Skeletal muscle cell (primary cell): ENCODE measurements around the gene NDUFS7.

ENCODE experiments used
- DNase-seq: peaks from one replicate; pipeline ENCODE4 v3.0.0-alpha.2; 2010; ENCODE audit warnings: low read depth
- H3K4me3 ChIP-seq: 2 replicates; pipeline ENCODE4 v1.5.1; 2011; ENCODE audit warnings: low read depth, mild to moderate bottlenecking, control low read depth, low read length, moderate library complexity

NDUFS7 gene

DNA sequence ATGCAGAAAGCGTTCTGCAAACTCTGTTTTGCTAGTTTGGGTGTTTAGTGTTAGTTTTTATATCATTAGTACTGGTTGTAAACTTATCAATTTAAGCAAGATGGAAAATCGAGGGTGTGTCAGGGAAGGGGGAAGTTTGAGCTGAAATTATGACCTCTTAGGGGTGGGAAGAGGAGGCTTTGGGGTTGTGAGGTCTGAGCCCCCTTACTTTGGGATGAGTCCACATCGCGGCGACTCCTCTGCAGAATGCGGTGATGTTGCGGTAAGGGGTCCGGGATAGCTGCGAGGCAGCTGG, 743 bp upstream of the NDUFS7 start:
- DNase-seq: no peak
- no peak overlapping the region for H3K4me3 ChIP-seq

DNA sequence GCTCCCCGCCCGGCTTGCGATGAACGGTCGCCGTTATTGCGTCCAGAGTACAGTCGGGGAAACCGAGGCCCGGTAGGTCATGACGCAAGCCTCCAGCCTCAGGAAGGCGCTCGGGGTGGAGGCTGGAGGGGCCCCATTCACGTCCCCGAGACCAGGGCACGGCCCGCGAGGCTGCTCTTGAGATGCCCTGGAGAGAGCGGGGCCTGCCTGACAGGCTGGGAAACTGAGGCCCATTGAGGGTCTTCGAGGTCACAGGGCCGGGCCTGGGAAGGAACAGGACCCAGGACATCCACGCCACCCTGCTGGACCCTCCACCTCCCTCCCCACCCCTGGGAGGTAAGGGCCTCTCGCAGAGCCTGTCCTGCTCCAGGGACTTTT, 367 bp downstream of the NDUFS7 start:
- DNase-seq: no peak

DNA sequence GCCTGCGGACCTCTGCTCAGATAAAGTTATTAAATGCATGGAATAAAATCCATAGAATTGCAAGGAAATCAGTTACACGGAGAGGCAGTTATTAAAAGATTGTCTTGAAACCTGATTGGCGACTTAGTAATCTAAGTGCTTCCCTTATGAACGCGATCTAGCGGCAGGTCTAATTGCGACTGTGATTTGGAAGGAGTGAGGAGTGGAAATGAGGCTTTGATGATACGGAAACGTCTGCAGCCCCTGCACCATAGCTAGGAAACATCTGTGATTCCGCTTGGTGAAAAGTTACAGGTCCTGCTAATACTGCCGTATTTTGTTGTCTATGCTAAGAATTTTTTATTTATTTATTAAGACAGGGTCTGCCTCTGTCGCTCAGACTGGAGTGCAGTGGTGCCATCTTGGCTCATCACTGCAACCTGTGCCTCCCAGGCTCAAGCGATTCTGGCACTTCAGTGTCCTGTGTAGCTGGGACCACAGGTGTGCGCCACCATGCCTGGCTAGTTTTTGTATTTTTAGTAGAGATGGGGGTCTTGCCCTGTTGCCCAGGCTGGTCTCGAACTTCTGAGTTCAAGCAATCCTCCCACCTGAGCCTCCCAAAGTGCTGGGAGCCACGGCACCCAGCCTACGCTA, 887 bp downstream of the NDUFS7 start:
- DNase-seq: no peak
- H3K4me3 ChIP-seq: peak overlapping the region; percentile 78

More for the DNA sequence above, 367 bp downstream of the NDUFS7 start:
- H3K4me3 ChIP-seq: peak overlapping the region; percentile 78

DNA sequence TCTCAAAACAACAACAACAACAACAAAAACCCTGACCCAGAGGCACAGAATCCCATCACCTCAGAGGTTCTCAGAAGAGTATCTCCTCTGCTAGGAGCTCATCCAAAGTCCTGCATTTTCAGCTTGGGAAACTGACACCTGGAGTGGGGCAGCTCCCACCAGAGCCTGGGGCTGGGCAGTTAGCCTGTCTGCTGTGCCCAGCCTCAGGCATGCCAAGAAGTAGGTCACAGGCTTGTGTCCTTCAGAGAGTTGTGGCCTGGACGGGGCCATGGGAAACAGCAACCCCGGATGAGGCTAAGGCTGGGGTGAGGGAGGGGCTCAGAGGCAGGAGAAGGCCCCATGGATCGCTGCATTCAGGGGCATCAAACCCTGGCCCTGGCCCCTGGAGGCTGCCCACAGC, 2.1 kb downstream of the NDUFS7 start:
- H3K4me3 ChIP-seq: no peak overlapping the region
- DNase-seq: no peak

DNA sequence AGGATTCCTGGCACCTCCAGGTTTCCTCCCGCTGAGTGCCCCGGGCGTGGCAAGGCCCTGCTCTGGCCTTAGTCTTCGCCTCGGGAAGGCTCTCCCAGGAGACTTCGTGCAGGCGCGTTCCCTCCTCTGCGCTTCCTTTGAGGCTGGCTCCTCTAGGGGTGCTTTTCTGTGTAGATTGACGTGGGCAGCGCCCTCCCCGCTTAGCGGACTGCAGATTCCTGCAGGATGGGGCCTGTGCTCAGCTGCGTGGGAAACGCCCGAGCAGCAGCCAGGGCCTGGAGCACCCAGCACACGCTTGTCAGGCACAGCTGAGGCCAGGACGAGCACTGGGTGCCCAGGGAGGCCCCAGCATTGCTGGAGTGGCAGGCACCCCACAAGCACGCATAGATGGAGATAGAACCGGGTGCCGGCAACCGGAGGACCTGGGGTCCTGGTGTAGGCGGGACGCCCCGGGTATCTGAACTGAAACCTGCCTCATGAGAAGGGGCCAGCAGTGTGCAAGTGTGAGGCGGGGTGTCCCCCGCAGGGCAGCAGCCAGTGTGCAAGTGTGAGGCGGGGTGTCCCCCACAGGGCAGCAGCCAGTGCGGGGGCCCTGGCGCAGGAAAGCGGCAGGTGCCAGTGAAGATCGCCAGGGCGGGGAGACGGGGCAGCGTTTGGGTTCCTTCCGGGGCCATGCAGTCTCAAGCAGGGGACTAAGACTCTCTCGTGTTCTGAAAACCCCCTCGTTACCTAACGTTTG, 3.4 kb downstream of the NDUFS7 start:
- no peak overlapping the region for H3K4me3 ChIP-seq
- no peak for DNase-seq

DNA sequence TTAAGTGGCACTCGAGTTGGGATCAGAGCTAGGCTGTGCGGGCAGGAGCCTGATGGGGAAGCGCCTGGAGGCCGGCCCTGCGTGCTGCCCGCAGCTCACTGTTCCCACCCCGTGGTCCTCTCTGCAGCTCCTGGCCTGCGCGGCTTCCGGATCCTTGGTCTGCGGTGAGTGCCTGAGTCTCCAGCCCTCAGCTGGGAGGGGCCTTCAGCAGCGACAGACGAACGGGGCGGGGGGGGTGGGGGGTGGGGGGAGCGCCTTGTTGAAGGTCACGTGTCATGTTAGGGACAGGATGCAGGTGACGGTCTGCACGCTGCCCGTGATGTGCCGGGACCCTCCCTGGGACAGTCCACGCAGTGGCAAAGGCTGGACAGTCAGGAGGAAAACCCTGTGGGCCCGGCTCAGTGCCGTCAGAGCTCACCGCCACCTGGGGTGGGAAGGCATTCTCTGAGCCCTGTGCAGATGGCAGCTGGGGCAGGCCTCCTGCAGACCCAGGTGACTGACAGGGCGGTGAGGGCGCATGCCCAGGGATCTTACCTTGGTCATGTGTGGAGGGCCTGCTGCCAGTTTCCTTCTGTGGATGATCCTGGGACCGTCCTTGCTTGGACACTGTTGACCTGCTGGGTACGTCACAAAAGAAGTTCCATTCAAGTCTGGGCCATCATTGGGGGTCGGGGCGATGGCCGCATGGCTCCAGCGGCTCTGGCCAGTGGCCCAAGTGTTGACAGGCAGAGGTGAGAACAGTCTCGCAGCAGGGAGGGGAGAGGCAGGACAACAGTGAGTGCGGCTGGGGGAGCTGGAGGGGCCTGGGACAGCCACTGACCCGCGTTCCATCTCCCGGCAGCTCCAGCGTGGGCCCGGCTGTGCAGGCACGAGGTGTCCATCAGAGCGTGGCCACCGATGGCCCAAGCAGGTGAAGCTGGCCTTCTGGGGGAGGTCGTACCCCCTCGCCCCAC, 4.3 kb downstream of the NDUFS7 start:
- no peak overlapping the region for H3K4me3 ChIP-seq
- no peak for DNase-seq

DNA sequence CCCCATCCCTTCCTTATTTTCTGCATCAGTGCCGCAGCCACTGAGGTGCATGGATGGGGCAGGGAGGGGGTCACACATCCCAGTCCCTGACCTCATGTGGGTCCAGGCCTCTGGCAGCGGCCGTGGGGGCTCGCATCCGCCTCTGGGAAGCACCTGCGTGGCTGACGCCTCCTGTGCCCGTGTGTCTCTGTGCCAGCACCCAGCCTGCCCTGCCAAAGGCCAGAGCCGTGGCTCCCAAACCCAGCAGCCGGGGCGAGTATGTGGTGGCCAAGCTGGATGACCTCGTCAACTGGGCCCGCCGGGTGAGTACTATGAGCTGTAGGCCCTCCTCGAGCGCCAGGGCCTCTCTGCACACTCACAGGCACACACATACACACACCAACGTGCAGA, 4.9 kb downstream of the NDUFS7 start:
- no peak overlapping the region for H3K4me3 ChIP-seq
- DNase-seq: no peak

DNA sequence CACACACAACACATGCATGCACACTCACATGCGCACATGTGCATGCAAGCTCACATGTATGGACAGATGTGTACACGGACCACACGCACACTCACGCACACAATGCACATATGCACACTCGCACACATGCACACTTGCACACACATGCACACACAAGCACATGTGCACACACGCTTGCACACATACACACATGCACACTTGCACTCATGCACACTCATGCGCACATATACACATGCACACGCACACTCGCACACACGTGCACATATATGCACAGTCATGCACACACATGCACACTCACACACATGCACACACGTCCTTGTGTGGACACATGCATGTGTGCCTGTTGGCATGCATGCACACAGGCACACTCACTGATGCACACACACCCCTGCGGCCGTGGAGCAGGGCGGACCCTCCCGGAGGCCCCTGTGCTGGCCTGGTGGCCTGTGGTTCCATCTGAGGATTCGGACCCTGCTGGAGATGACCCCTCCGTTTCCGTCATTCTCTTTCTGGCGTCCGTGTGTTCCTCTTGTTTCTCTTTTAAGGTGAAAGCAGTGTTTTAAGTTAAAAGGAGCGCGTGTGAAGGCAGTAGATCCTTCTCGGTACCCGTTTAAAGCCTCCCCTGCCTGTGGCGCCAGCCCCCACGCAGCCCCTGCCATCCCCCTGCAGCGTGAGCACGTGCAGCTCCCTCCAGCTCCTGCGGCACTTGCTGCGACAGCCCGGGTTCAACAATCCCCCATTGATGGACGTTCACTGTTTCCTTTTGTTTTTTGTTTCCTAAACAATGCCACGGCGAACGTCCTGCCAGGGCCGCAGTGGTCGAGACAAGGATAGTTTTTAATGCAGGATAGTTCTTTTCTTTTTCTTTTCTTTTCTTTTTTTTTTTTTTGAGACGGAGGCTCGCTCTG, 5.6 kb downstream of the NDUFS7 start:
- no peak for DNase-seq

DNA sequence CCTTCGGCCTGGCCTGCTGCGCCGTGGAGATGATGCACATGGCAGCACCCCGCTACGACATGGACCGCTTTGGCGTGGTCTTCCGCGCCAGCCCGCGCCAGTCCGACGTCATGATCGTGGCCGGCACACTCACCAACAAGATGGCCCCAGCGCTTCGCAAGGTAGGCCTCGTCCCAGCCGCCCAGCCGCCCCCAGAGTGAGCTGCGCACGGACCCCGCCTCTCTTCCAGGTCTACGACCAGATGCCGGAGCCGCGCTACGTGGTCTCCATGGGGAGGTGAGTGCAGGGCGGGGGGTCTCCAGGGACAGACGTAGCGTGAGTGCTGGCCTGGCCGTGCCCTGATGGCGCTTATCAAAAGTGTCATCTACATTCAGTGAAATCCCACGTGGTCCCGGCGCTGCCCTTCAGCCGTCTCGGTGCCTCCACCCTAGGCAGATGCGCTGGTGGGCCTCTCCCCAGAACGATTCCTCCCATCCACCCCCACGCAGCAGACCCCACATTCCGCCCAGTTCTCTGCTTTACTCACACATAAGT, 7.2 kb downstream of the NDUFS7 start:
- no peak overlapping the region for H3K4me3 ChIP-seq
- DNase-seq: no peak

More for the DNA sequence above, 5.6 kb downstream of the NDUFS7 start:
- H3K4me3 ChIP-seq: no peak overlapping the region

DNA sequence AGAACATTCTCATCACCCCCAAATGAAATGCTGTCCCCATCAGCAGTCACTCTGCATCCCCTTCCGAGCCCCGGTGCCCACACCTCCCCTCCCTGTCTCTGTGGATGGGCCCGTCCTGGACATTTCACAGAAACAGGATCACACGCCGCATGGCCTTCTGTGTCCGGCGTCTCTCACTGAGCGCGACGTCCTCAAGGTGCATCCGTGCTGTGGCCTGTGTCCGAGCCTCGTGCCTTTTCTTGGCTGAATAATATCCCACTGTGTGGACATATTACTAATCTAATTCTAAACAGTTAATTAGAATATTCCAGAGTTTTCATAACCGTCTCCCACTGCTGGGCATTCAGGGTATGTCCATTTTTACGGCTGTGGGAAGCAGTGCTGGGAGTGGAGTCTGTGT, 8.7 kb downstream of the NDUFS7 start:
- H3K4me3 ChIP-seq: no peak overlapping the region
- no peak for DNase-seq

DNA sequence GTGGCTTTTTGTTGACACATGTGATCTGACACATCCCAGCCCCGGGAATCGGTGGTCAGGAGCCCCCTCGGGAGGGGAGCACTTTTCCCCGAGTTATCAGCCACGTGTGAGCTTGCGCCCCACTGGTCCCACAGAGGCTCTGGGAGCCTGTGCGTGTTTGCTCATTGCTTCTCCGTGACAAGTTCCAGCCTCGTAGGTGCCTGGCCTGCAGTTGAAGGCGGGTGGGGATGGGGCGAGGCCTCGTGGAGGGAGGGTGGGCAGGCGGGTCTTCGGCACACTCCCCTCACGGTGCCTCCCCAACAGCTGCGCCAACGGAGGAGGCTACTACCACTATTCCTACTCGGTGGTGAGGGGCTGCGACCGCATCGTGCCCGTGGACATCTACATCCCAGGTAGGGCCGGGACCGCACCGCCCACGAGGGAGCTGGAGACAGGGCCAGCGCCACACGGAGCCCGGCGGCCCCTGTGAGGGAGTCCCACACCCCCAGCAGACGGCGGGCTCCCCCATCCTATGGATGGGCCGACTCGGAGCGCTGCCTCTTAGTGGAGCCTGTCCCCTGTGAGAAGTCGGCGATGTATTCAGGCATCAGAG, 9.3 kb downstream of the NDUFS7 start:
- DNase-seq: no peak
- no peak overlapping the region for H3K4me3 ChIP-seq

DNA sequence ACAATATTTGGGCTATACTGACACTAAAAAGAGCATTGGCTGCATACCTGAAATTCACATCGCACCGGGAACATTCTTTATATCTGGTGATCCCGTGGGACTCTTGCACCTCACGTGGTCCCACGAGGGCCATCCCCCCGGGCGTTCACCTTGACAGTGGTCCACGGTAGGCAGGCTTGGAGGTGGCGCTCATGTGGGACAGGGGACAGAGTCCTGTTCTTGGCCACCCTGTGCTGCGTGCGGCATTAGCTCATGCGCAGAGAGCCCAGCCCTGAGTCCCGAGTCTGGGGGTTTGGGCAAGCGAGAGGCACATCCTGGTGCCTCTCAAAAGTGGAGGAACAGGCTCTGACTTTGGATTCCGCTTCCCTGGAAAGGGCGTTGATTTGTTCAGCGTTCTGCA, 10.1 kb downstream of the NDUFS7 start:
- DNase-seq: no peak
- H3K4me3 ChIP-seq: no peak overlapping the region

DNA sequence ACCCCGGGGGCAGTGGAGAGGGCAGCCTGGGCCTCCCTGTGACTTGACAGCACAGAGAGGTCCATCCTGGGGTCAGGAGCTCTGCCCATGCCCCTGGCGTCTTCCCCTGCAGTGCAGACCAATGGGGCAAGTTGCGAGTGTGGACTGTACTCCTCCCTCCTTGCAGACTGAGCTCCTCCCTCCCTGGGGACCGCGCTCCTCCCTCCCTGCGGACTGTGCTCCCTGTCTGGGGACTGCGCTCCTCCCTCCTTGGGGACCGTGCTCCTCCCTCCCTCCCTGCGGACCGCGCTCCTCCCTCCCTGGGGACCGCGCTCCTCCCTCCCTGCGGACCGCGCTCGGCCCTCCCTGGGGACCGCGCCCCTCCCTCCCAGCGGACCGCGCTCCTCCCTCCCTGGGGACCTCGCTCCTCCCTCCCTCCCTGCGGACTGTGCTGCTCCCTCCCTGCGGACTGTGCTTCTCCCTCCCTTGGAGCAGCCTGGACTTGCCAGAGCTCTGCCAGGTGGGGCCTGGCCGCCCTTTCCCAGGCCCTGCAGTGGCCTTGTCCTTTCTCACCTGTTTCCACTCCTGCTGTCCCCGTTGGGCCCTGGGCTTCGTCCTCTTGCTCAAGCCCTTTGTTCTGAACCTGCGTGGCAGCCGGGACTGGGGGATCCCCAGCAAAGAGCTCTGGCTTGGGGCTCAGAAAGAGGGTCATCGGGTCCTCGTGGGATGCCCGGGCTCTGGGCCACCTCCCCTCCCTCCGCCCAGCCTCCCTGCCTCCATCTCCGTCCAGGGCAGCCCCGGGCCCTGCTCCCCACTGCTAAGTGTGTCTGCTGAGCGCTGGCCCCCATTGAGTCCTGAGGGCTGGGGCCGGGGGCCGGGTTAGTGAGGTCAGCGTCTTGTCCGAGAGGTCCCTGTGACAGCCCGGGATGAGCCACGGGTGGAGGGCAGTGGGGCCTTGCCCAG, 10.8 kb downstream of the NDUFS7 start:
- DNase-seq: no peak
- no peak overlapping the region for H3K4me3 ChIP-seq

DNA sequence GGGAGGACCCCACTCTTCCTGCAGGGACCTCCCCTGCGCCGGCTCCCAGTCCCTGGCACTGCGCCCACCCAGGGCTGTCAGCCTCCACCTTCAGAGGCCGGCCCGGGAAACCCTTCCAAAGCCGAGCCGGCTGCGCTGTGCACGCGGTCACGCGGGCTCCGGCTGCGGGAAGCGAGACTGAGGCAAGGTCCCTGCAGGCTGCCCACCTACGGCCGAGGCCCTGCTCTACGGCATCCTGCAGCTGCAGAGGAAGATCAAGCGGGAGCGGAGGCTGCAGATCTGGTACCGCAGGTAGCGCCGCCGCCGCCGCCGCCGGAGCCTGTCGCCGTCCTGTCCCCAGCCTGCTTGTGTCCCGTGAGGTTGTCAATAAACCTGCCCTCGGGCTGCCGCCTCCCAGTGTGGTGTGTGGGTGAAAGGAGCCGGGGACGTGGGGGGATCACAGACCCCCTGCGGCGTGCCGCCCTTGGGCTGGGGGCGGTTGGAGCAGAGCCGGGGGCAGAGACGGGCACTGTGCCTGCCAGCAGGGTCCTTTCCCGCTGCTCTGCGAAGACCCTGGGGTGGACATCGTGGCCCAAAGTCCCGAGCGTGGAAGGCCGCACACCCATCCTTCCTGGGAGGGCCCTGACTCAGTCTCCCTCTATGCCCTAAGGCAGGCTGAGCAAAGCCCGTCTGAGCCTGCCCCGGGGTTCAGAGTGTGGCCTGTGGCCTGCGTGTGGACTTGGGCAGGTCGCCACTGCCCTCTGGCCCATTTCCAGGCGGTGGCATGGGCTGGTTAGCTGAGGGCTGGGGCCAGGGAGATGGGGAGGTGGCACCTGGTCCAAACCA, 11.7 kb downstream of the NDUFS7 start:
- no peak overlapping the region for H3K4me3 ChIP-seq
- DNase-seq: no peak

DNA sequence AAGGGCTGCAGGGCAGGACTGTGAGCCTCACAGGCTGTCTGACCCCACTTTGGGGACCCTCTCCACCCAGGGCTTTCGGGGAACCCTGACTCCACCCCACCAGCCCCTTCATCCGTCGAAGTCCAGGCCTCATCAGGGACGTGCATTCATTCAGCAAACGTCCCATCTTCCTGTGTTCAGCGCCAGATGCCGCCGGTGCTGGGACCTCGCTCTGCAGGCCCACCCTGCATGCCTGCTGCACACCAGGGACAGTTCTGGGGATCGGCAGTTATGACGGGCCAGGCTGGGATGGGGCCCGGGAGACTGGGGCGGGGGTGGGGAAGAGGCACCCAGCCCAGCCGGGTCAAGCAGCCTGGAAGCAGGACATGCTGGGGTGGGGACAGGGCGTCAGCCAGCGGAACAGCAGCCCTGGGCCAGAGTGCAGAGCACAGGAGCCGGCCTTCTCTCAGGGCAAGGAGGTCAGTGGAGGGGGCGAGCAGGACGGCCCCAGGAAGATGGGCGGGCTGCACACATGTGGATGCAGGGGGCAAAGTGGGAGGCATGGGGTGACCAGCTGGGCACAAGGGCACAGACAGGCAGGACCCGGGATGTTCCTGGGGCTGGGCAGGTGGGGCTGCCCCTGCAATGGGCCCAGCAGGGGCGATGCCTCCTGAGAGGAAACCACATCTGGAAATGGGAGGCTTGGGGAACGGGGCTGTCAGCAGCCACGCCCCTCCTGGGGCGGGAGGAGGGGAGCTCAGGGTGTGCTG, 12.5 kb downstream of the NDUFS7 start:
- DNase-seq: no peak
- H3K4me3 ChIP-seq: no peak overlapping the region
